ENCODE data around the gene RNF150. TPM values are rescaled to one million over a fixed set of nuclear protein-coding genes. Genes with fewer than 3 reads are reported as not detected.

The RNF150 gene
- total RNA-seq, 1 experiment from 2014 or later, result 2.7 TPM

DNA sequence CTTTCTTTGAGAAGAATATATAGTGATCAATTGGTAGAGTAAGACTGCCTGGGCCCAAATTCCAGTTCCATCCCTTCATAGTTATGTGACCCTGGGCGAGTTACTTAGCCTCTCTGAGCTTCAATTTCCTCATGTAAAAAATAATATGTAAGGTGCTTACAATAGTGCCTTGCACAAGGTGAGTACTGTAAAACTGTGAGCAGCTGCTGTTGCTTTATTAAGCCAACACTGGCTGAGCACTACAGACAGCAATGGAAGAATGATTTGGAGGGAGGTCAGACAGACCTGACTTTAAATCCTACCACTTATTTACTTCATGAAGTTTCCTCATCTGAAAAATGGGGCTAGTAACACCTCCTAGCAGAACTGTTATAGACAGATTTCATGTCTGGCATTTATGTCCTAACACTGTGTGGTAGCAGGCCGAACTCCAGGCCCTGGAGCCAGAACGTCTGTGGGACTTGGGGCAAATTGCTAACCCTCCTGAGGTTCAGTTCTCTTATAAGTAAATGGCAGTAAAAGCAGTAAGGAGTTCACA is 53.8 kb downstream of the RNF150 start:
- Histone ChIP-seq H3K9me3 (ENCODE audit: low read depth, low read length, poor library complexity, severe bottlenecking) (no peaks in the 10 kb centered on the region), H3K4me3 (ENCODE audit: low read depth, low read length, poor library complexity, severe bottlenecking) (no peak overlapping the region), H3K36me3 (ENCODE audit: insufficient read depth, low read length, poor library complexity, severe bottlenecking) (no peaks in the 10 kb centered on the region), H3K27ac (ENCODE audit: low read depth, low read length, poor library complexity, severe bottlenecking) (no peak overlapping the region), H3K4me1 (ENCODE audit: insufficient read depth, low read length, poor library complexity, severe bottlenecking) (peaks cover 13% of the 10 kb centered on the region), H3K27me3 (replicated peaks; ENCODE audit: insufficient read depth, low read depth, low read length, poor library complexity) (no peaks in the 10 kb centered on the region)
- BruUV-seq (replicated peaks), result no TSS peak
- no peak for DNase-seq (ENCODE audit: low spot score)
- TF ChIP-seq EZH2 (IDR thresholded peaks at IDR 0.05; ENCODE audit: borderline replicate concordance, low read depth, low read length, poor library complexity, severe bottlenecking), result no peak
- TF ChIP-seq, protein P1, sequence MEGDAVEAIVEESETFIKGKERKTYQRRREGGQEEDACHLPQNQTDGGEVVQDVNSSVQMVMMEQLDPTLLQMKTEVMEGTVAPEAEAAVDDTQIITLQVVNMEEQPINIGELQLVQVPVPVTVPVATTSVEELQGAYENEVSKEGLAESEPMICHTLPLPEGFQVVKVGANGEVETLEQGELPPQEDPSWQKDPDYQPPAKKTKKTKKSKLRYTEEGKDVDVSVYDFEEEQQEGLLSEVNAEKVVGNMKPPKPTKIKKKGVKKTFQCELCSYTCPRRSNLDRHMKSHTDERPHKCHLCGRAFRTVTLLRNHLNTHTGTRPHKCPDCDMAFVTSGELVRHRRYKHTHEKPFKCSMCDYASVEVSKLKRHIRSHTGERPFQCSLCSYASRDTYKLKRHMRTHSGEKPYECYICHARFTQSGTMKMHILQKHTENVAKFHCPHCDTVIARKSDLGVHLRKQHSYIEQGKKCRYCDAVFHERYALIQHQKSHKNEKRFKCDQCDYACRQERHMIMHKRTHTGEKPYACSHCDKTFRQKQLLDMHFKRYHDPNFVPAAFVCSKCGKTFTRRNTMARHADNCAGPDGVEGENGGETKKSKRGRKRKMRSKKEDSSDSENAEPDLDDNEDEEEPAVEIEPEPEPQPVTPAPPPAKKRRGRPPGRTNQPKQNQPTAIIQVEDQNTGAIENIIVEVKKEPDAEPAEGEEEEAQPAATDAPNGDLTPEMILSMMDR (conservative IDR thresholded peaks at IDR 0.05; ENCODE audit: low read depth, low read length), result no peak
- intact Hi-C loops (cut with micrococcal nuclease; ENCODE audit: unreplicated experiment), result no loop called here
- ChIA-PET POLR2A (ENCODE audit: low non-redundant PET) (no interaction called here), CTCF (no interaction called here)

DNA sequence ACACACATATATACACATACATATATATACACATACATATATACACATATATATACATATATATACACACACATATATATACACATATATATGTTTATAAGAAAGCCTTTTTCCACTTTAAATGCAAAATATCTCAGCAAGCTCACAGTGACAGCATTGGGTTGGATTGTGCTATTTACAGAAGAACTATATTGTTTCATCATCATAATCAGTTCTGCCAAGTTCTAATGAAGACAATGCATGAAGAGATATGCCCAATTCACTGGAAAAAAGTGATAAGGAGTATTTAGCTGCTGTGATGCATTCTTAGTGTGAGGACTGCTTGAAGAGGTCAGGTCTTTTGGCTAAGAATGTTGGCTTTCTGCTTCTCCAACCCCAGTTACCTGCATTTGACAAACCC is 54.4 kb downstream of the RNF150 start:
- Histone ChIP-seq H3K36me3 (ENCODE audit: insufficient read depth, low read length, poor library complexity, severe bottlenecking) (no peaks in the 10 kb centered on the region), H3K4me1 (ENCODE audit: insufficient read depth, low read length, poor library complexity, severe bottlenecking) (peaks cover 13% of the 10 kb centered on the region), H3K27ac (ENCODE audit: low read depth, low read length, poor library complexity, severe bottlenecking) (no peak overlapping the region), H3K27me3 (replicated peaks; ENCODE audit: insufficient read depth, low read depth, low read length, poor library complexity) (no peaks in the 10 kb centered on the region), H3K9me3 (ENCODE audit: low read depth, low read length, poor library complexity, severe bottlenecking) (no peaks in the 10 kb centered on the region), H3K4me3 (ENCODE audit: low read depth, low read length, poor library complexity, severe bottlenecking) (no peak overlapping the region)
- intact Hi-C loops (cut with micrococcal nuclease; ENCODE audit: unreplicated experiment), result no loop called here
- POLR2A ChIA-PET (ENCODE audit: low non-redundant PET), result no interaction called here
- TF ChIP-seq, protein P1 (conservative IDR thresholded peaks at IDR 0.05; ENCODE audit: low read depth, low read length), result no peak
- TF ChIP-seq EZH2 (IDR thresholded peaks at IDR 0.05; ENCODE audit: borderline replicate concordance, low read depth, low read length, poor library complexity, severe bottlenecking), result no peak
- BruUV-seq (replicated peaks), result no TSS peak
- DNase-seq (ENCODE audit: low spot score), result no peak
- CTCF ChIA-PET, result no interaction called here

DNA sequence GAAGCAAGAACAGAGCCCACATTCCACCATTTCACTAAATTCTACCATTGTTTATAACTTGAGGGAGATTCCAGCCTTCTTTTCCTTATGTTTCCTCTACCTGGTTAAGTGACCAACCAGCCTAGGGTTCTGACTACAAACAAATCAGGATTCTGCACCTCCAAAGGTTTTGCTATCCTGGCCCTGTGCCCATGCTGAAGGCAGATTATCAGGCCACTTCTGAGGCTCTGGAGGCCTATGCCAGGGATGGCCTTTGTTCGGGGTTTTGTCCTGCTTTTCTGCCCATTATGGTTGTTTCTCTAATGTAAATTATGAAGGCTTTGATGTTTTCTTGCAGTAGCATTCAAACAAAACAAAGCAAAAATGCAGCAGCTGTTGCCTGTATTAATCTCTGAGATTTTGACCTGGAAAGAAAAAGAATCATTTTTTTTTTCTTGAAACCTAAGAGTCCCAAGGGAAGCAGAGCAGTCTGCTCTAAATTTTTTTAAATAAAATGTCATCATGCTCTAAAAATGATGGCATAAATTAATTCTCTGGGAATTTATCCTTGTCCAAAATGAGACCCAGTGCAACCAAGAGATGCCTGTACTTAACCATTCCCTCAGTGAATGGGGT is 55.6 kb downstream of the RNF150 start:
- DNase-seq (ENCODE audit: low spot score), result no peak
- no peak overlapping the region for H3K27ac ChIP-seq (ENCODE audit: low read depth, low read length, poor library complexity, severe bottlenecking)
- intact Hi-C loops (cut with micrococcal nuclease; ENCODE audit: unreplicated experiment), result no loop called here
- H3K4me1 ChIP-seq (ENCODE audit: insufficient read depth, low read length, poor library complexity, severe bottlenecking), result peaks cover 13% of the 10 kb centered on the region
- no peaks in the 10 kb centered on the region for H3K27me3 ChIP-seq (replicated peaks; ENCODE audit: insufficient read depth, low read depth, low read length, poor library complexity)
- CTCF ChIA-PET, result no interaction called here
- TF ChIP-seq EZH2 (IDR thresholded peaks at IDR 0.05; ENCODE audit: borderline replicate concordance, low read depth, low read length, poor library complexity, severe bottlenecking), result no peak
- TF ChIP-seq, protein P1 (conservative IDR thresholded peaks at IDR 0.05; ENCODE audit: low read depth, low read length), result no peak
- POLR2A ChIA-PET (ENCODE audit: low non-redundant PET), result no interaction called here
- no peak overlapping the region for H3K4me3 ChIP-seq (ENCODE audit: low read depth, low read length, poor library complexity, severe bottlenecking)
- no TSS peak for BruUV-seq (replicated peaks)
- H3K36me3 ChIP-seq (ENCODE audit: insufficient read depth, low read length, poor library complexity, severe bottlenecking), result no peaks in the 10 kb centered on the region
- no peaks in the 10 kb centered on the region for H3K9me3 ChIP-seq (ENCODE audit: low read depth, low read length, poor library complexity, severe bottlenecking)

All from A673 (cell line).